Sciatic nerve (tissue), 2 donors: Measurements from ENCODE around the gene CLCNKA. TPM values are rescaled to one million over a fixed set of nuclear protein-coding genes. Genes with fewer than 3 reads are reported as not detected.
"Not testable (repeated sequence)": the region's sequence is repeated elsewhere in the genome, so short reads cannot be mapped to it uniquely, and the experiment has no call there.

Experiments used
- ATAC-seq: fragments of 200-7000 bp; cut with Tn5 transposase; one replicate; pipeline ENCODE4 v1.9.1; 2020; ENCODE audit warnings: mild to moderate bottlenecking, moderate library complexity
- DNase-seq: peaks from one replicate; pipeline ENCODE4 v3.0.0-alpha.2; 2020; ENCODE audit warnings: low spot score
- intact Hi-C: fragments of 100-400 bp; cut with DNase I; formaldehyde crosslinking; loops from one replicate; pipeline ENCODE4 v1.14.2; 2022
- total RNA-seq: library from RNA; stranded (reverse); fragmentation: NEBNext Ultra II Directional; extraction: Animal tissue kit (Norgen Biotek cat#: 25700); gene quantifications from one replicate; pipeline ENCODE4 v1.2.1, GENCODE V29; 2021
- donor health status: DM: no; HTN: no; CAD: no.
- donor health status: DM: no; HTN: no; CAD: no.

CLCNKA gene
- total RNA-seq, 1 donor from 2014 or later = 0.13 TPM

DNA sequence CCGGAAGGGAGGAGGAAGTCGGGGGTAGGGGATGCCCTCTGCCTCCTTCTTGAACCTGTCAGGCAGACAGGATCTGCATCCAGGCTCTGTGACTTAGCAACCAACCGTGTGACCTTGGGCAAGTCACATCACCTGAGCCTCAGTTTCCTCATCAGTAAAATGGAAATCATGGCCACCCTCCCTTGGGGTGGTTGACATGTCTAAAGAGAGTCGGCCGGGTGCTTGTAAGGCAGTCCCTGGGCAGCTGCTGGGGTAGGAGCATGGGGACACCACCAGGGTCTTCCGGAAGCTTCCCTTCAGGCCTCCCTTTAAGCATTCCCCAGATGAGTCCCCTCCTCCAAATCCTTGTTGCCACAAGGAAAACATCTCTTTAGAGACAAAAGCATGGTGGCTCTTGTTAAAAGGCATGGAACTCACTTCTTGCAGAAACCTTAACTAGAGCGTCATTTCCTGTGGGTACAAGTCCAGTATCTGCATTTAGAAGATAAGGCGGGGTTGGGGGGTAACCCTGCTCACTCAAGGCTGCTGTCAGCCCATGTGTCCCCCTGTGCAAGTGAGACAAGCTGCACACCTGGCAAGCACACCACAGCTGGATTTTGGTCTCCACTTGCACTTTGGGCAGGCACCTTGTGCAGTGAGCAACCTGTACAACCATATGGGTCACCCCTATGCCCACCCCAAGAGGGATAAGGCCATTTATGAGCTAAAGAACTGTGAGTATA lies 32.1 kb downstream of the CLCNKA start:
- ATAC-seq = no peak
- intact Hi-C loops = loop anchor here (10.0 kb wide), 1 partner anchor 259 kb away; no protein-coding TSS in a partner anchor
- DNase-seq = no peak

DNA sequence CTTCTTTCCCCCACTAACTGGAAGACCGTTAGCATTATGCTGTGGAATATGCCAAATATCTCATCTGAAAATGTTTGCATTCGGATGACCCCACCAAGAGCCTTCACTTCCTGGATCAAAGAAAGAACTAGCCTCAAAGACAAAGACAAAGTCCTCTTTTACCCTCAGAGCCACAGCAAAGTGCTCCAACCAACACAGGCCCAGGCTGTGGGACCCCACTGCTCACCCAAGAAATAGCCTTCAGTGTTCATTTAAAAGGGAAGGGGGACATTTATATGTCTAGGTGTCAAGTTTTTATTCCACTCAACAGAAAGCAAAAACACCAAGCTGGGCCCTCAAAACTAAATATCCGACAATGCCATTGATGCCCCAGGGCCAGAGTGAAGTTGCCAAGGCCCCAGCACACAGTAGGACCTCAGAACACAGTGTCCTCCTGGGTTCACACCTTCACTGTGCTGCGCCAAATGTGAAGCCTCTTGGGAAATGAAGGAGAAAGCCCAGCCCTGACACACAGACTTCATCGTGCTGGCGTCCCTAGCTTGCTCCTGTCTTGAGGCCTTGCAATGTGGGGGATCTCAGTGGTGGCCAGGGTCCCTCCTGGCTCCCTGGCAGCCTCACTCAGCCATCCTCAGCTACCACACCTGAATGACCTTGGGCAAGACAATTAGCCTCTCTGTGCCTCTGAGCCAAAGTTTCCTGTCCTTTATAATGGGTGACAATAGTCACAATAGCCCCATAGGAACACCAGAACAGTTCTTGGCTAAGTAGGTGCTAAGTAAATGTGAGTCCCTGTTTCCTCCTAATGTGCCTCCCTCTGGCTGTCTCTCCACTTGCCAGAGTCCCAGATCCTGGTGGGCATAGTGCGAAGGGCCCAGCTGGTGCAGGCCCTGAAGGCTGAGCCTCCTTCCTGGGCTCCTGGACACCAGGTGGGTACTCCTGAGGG lies 33.0 kb downstream of the CLCNKA start:
- intact Hi-C loops = loop anchor here (10.0 kb wide), 1 partner anchor 260 kb away; no protein-coding TSS in a partner anchor
- DNase-seq (no peak), ATAC-seq (no peak)

DNA sequence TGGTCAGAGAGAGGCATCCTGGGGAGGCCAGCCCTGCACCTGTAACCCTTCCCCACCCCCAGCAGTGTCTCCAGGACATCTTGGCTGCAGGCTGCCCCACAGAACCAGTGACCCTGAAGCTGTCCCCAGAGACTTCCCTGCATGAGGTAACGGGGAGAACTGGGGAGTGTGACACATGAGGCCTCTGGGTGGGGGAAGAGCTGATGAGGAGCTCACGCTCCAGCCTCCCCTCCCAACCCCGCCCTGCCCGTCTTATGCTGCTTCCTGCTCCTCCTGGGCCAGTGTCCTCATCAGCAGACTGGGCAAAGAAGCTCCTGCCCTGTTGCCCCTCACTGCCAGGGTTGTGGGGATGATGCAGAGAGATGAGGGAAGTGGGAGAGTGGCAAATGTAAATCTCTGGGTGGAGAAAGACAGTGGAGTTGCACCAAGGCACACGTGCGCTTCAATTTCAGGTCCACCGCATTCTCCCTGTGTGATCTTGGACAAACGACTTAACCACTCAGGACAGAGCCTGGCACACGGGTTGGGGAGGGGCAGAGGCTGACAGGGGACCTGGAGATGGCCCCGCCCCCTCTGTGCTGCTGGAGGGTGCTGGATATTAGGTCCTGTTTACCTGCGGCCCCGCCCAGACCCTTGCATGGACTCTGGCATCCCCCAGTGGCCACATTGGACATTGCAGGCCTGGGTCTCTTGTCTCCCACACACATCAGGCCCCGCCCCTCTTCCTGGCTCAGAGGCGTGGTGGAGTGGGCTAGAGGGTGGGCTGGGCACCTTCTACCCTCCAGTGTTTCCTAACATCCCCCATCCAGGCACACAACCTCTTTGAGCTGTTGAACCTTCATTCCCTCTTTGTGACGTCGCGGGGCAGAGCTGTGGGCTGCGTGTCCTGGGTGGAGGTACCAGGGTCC lies 34.0 kb downstream of the CLCNKA start:
- intact Hi-C loops = loop anchor here (10.0 kb wide), 1 partner anchor 261 kb away; no protein-coding TSS in a partner anchor
- peak; percentile 77 for ATAC-seq
- DNase-seq = peak; percentile 91

DNA sequence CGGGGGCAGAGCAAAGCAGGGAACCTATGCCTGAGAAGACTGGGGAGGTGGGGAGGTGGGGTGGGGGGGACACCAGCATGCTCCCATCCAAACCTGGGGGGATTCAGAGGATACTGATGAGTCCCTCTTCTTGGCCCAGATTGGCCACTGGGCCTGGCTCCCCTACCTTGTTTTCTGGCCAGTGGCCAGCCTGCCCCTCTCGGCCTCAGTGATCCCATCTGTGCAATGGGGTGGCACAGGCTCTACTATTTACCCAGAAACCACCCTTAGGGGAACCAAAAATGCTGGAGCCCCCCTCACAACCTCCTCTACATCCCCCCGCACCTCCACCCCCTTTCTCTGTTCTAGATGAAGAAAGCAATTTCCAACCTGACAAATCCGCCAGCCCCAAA lies 34.7 kb downstream of the CLCNKA start:
- not testable (repeated sequence) for DNase-seq, ATAC-seq
- intact Hi-C loops = loop anchor here (10.0 kb wide), 1 partner anchor 262 kb away; no protein-coding TSS in a partner anchor

DNA sequence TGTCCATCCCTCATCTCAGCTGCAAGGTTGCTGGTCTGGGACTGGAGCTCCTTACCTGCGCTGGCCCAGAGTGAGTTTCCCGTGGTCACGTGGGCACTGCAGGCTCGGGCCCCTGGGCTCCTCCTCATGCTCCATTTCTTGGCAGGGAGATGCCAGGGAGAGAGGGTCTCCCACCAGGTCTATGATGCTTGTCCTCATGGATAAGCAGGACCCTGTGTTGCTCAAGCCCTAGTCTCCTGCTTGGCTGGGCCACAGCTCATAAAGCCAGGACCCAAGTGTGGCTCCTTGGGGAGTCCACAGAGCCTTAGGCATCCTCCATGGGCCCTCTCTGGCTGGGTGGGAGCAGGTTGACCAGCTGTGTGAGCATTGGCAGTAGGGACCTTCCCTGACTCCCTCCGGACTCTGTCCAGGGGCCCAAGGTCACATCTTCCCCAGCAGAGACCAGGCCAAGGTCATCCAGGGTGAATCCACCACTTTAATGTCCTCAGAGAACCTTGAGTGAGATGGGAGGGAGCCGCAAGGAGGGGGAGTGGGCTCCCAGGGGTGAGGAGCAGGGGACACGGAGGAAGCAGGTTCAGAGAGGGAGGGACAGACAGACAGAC lies 35.6 kb downstream of the CLCNKA start:
- ATAC-seq, DNase-seq: not testable (repeated sequence)

DNA sequence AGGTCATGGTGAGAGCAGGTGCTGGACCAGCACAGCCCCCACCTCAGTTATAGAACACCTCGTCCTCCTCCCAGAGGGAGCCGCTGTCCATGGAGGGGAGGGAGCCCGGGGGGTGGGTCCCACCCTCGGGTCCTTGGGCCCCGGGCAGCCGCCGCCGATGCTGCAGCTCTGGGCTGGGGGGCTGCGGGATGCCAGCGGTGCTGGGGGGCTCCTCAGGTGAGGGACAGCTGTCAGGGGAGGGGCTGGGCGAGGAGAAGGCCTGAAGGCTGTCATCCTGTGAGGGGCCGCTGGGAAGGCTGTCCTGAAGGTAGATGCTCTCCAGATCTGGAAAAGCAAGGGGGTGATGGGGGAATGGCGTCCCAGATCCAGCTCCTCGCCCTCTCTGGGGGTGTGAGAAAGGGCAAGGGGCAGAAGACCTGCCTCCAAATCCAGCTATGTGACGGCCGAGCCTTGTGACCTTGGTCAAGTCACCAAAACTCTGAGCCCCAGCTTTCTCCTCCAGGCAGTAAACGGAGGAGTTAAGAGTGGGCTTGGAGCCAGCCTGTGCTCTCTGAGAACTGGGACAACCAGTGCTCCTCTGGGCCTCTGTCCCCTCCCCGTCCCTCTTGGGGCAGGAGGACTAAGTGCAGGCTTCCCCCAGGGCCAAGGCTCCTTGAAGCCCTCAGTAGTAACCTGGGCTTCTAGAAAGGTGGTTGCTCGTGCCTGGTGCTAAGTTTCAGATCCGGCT lies 36.7 kb downstream of the CLCNKA start:
- ATAC-seq, DNase-seq: not testable (repeated sequence)
- intact Hi-C loops = loop anchor here (10.0 kb wide), 1 partner anchor 264 kb away; no protein-coding TSS in a partner anchor

More for the DNA sequence above, 35.6 kb downstream of the CLCNKA start:
- intact Hi-C loops = loop anchor here (10.0 kb wide), 1 partner anchor 263 kb away; no protein-coding TSS in a partner anchor

DNA sequence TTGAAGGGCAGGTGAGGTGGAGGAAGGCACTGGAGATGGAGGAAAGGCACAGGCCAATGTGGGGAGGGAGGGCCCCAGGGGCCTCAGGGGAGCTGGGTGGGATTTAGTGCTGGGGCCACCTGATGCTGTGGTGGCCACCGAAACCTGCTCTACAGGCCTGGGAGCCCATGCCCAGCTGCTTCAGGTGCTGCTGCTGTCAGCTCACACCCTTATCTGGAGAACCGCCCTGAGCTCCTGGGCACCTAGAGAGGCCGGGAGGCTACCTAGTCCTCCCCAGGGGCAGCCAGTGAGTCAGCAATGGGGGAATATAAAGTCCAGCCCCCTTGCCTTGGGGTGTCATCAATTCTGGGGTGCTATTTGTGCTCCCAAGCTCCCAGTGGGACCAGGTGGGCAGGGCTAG lies 39.4 kb downstream of the CLCNKA start:
- intact Hi-C loops = no loop called here
- DNase-seq = no peak
- ATAC-seq = no peak

DNA sequence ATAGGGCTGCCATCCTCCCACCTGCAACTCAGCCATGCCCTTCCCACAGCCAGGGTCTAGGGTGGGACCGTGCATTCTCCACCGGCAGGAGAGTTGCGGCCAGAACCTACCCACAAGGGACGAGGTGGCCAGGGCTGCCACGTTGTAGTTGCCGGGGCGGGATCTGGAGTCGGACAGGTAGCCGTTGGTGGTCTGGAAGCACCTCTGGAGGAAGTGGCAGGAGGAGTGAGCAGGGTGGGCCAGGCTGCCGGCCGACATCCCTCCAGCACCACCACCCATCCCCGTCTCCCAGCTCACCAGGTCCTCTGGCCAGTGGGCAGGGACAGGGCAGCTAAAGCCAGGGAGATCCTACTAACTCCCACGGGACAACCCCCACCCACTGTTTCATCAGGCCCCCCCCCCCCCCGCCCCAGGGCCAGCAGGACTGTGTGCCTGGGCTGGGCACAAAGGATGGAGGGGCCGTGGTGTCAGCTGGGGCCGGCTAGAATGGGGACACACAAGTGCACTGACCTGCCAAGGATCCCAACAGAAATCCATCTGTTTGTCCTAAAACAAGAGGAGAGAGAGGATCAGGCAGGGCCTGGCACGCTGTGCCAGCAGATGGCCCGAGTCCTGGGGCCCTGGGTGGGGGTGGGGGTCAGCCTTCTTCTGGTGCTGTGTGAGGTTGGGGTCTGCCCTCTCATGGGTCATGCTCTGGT lies 40.3 kb downstream of the CLCNKA start:
- not testable (repeated sequence) for ATAC-seq, DNase-seq
- intact Hi-C loops = loop anchor here (1.0 kb wide), 1 partner anchor 21 kb away; no protein-coding TSS in a partner anchor

DNA sequence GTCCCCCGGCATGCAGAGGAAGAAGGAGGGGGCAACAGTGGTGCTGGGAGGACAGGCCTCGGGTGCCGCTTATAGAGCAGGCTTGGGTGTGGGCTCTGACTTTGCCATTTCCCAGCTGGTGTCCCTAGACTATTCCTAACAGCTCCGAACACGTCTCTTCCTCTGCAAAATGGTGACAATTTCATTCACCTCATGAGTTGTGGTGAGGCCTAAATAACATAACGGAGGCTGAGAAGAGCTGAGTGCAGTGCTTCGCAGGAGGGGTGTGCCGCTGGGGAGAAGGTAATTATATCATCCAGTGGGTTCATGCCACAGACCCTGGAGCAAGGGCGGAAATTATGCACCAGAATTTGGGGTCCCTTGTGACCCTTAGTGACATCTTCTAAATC lies 40.8 kb downstream of the CLCNKA start:
- ATAC-seq, DNase-seq: not testable (repeated sequence)
- intact Hi-C loops = loop anchor here (1.0 kb wide), 1 partner anchor 21 kb away; no protein-coding TSS in a partner anchor

DNA sequence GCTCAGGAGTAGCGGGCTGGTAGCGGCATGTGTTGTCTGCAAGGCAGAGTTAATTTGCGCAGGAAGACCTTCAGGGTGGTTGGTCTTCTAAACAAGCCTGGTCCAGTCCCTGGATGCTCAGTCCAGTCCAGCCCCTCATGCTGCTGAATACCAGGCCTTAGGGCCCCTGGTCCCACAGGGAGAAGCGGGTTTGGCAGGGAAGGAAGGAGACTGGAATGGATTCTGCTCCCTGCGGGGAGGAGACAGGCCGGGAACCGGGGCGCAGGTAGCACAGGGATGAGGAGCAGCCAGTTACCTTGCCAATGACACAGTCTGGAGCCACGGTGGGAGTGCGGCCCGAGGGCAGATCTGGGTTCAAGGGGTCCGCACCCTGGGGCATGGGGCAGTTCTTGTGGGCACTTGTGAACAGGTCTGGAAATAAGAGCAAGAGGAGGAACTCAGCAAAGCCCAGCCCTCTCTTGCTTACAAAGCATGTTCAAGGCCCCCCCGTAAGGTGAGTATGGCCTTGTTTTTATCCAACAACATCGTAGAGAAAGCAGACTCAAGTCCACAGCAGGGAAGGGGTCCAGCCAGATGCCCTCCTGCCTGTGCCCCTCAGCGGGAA lies 41.5 kb downstream of the CLCNKA start:
- ATAC-seq = no peak
- no peak for DNase-seq
- intact Hi-C loops = no loop called here

DNA sequence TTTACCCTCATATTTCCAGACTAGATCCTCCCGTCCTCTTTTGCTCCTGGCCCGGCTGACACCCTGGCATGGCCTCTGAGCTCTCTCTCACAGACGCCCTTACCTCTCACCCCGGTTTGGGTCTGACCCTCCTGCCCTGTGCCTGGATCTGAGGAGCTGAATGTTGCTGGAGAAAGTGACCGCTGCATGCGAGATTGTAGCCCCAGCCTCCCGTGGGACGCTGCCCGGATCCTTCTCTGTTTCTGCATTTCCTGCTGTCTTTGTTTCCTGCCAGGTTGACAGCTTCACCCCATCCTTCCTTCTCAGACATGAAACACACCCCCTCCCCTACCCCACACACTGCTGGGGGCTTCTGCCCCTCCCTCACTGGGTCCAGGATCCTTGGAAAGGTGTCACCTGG lies 42.1 kb downstream of the CLCNKA start:
- ATAC-seq = no peak
- intact Hi-C loops = no loop called here
- DNase-seq = no peak

DNA sequence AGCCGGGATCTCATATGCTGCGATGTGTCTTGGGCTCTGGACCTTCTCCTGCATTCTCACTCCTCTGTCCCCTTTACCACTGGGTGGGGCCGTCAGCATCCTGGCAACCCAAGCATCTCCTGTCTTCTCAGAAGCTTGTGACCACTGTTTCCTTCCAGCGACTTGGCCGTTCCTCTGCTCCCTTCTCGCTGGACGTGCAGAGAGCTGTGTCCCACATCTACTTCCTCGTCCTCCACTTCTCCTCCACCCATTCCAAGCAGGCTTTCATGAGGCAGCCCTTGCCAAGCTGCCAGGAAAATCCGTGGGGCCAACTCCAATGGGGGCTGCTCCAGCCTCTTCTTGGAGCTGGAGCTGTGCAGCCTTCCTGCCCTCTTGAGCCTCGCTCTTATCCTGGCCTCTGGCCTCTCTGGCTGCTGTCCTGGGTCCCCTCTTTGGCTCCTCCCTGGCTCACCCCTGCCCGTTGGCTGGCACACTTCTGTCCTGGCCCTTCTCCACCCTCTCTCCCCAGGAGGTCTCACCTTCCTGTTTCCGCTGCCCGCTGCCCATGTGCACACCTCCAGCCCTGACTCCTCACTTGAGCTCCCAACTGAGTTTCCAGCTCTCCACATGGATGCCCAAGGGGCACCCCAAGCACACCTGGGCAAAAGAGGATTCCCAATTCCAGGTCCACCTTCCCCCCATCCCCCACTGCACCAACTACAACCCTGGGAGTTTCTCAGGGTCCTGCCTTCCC lies 42.9 kb downstream of the CLCNKA start:
- DNase-seq (no peak), ATAC-seq (no peak)
- intact Hi-C loops = no loop called here

DNA sequence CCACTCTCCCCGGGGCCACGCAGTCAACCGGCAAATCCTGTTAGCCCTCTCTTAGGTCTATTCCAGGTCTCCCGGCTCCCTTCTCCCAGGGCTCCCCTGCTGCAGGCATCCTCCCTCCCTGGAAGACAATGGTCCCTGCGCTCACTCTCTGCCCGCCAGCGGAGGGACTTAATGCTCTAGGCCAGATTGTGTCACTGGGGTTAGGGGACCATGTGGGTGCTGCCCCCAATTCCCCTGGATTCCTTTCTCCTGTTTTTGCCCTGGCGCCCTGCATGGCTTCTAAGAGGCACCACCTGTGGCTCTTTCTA lies 43.4 kb downstream of the CLCNKA start:
- ATAC-seq = no peak
- intact Hi-C loops = no loop called here
- DNase-seq = no peak

DNA sequence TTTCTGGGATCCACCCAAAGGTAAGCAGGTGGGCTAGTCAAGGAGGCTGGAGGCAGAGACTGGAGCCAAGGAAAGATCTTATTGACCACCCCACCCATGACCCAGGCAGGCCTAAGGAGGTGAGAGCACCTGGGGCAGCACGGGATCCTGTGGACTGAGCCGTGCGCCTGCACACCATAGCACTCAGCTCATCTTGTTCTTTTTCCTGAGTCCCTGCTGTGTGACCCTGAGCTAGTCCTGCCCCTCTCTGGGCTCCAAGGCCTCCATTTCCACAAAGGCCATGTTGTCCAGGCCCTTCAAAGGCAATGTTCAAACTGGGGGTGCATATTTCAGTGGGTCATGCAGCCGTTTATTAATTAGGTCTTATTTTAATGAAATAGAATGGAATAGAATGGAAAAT lies 44.4 kb downstream of the CLCNKA start:
- ATAC-seq (no peak), DNase-seq (no peak)
- intact Hi-C loops = no loop called here

DNA sequence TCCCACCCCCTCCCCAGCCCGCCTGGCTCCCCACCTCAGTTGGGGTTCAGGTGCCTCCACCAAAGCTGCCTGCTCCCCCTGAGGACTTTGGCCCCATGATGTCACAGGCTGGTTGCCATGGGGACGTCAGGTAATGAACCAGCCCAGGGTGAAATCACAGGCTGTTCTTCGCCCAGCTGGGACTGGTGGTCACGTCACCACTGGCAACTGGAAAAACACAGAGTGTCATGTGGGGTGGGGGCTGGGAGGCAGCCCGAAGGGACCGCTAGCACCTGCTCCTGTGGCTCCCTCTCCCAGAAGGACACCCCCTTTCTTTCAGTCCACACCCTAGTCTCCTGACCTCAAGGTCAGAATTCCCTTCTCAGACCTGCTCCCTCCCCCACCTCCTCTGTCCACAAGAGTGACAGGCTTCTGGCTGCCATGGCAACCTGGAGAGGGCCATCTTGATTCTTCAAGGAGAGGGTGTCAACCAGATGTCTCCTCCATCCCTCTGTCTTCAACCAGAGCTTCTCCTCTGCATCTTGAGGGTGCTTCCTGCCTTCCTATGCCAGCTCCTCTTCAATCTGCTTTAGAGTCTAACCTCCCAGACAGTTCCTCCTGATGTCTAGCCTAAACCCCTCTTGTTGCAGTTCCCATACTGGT lies 45.4 kb downstream of the CLCNKA start:
- intact Hi-C loops = no loop called here
- DNase-seq = no peak
- no peak for ATAC-seq

DNA sequence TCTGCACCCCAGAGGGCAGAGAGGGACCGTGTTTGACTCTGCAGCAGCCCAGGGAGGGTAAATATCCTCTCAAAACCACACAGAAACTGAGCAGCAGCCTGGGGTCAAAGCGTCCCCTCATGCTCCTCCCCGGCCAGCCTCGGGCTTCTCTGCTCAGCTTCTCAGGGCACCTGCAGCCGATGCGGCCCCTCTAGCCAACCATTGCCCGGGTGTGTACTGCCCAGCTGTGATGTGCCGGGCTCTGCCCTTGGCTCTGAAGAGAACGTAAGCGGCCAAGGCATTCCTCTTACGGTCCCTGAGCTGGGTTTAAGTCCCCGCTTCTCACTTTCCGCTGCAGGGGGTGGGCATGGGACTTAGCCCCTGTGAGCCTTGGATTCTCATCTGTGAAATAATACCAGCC lies 46.1 kb downstream of the CLCNKA start:
- ATAC-seq (no peak), DNase-seq (no peak)
- intact Hi-C loops = no loop called here
